GM10847 (cell line): Measurements from ENCODE around the gene RYR2.

Experiments
- POLR2A ChIP-seq: IDR thresholded peaks from 2 replicates; pipeline ENCODE4 v1.6.1; 2011; ENCODE audit not compliant: insufficient read length; ENCODE audit errors: extremely low read depth

The RYR2 gene

DNA sequence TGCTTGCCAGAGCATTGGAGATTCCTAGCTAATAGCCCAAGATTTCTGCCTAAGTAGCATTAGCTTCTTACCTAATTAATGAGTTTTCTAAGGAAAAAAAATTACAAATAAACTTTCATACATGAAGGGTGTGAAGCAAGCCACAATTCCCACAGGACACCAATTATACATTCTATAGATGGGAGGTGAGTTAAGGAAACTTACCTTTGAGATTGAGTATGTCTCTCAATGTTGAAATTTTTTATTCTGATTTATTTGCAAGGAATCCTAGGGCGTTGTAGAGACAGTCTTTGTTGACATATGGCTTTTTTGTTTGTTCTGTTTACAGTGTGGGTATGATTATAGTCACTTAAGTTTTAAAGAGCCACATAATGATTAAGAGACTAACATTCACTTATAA is 313.0 kb downstream of the RYR2 start:
- no peak for TF ChIP-seq POLR2A

- no peak for TF ChIP-seq POLR2A
These were observed 316.6 kb downstream of the RYR2 start for GRCh38 chr1:237358555-237358954.

GRCh38 chr1:237367758-237368157 is 325.8 kb downstream of the RYR2 start:
- TF ChIP-seq POLR2A = no peak

- no peak for TF ChIP-seq POLR2A
These were observed 341.8 kb downstream of the RYR2 start for GRCh38 chr1:237383791-237384190.

DNA sequence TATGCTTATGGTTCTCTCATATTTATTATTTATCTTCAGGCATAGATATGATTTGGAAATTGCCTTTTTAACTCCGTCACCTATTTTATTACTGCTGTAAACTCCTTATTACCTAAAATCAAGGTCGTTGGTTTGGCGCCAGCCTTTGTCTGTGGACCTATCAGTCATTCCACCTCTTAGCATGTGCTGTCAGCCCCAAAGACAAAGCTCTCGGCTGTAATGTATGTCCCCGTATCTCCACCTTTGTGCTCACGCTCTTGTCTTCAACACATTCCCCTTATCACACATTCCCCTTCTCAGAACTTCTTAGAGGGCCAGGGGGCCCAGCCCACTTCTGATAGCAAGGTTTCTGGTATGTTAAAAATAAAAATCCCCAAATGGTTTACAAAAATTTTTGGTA is 342.2 kb downstream of the RYR2 start:
- TF ChIP-seq POLR2A = no peak

DNA sequence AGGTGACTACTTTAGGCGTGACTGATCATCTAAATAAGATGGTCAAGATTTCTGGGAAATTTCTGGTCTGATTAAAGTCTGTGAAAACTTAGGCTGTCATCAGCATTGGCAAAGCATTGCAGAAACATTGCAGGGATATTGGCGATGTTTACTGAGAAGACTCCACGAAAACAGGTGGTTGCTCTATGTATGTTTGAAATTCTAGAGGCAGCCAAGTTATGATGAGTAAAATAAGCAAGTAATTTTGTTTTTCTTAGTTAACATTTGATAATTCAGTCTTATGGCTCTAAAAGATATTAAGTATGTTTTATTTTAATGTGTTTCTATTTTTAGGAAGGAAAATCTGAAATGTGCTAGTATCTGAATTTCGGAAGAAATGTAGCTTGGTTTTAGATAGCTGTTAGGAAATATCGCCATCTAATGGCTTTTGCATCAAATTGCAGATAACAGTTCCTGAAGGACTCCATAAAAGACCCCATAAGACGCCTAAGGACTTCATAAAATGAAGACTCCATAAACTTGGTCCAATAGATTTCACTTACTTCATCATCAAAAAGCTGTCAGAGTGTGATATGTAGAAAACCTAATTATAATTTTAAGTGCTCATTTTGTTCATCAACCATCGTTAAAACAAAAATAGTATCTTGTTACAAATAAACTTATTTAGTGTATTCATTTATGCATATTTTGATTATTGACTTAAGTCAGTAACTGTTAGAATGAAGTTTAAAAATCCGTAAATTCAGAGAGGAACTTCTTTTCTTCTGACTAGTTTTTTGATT is 344.6 kb downstream of the RYR2 start:
- TF ChIP-seq POLR2A = no peak

DNA sequence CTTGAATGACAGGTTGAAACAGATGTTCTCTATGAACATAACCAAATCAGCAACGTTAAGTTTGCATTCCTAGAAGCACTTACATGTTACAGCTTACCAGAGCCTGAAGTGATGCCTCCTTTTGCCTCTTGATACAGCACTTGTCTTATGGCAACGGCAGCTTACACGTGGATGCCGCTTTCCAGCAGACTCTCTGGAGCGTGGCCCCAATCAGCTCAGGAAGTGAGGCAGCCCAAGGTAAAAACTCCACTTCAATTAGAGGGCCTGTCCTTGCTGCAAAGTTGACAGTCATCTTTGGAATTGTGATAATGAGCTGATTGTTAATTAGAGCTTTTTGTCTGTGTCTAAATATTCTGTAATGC is 345.1 kb downstream of the RYR2 start:
- TF ChIP-seq POLR2A = no peak

DNA sequence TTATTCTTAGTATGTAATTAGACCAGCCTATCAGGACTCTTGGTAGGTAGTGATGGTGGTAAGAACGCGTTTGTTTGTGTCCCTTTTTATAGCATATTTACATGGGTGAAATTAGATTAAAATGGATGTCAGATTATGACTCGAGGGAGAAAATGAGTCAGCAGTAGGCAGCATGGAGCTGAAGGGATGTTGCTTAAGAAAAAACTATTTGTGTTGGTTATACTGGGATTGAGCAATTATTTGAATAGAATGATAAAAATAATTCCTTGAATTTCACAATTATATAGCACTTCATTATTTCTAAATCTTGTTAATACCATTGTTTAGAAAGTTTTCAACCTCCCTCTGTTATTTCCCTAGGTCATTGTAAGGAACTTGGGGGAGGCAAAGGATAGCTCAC is 348.8 kb downstream of the RYR2 start:
- no peak for TF ChIP-seq POLR2A

GRCh38 chr1:237393632-237394031 is 351.6 kb downstream of the RYR2 start:
- TF ChIP-seq POLR2A = no peak

DNA sequence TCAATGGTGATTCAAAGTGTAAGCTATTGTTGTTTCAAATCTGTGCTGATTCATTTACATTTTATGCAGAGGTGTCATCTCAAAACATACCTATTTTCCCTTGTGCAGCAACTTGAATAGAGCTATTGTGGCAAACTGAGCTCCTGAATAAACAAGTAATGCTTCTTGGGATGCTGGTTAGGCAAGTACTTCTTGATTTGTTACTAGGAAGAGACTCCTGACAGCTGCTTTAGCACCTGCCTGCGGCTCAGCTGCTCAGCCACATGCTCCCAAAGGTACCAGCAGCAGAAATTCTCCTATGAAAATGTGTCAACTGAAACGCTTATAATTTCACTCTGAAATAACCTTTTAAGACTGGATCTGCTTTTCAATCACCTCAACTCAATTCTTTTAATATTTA is 352.3 kb downstream of the RYR2 start:
- TF ChIP-seq POLR2A = no peak

DNA sequence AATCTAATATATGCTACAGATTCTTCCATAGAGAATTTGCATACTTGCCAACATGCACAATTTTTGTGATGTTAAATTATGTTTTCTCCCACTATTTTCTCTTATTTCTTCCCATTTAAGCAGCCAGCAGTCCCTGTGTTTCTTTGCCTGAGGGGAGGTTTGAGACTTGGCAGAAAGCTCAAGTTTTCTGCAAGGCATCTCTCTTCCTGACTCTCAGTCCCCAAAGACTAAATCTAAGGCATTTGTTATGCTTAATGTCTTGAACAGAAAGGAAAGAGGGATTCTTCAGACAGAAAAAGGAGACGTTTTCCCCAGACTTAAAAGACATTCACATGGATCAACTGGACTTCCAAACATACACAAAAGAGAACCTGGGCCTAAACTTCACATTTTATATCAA is 354.4 kb downstream of the RYR2 start:
- no peak for TF ChIP-seq POLR2A

- no peak for TF ChIP-seq POLR2A
These were observed 356.8 kb downstream of the RYR2 start for GRCh38 chr1:237398751-237399150.

DNA sequence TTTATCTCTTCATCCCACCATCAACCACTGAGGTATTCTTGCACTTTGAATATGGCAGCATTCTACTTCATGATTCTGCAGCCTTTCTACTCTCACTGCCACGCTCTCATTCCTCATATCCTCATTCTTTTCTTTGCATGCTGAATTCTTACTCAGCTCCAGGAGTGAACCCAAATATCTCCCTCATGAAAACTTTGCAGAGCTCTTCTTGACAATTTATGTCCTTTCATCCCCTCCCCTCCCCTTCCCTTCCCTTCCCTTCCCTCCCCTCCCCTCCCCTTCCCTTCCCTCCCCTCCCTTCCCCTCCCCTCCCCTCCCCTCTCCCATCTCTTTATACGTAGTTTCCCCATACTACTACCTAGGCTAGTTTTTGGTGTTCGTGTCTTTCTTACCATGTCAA is 363.9 kb downstream of the RYR2 start:
- no peak for TF ChIP-seq POLR2A

DNA sequence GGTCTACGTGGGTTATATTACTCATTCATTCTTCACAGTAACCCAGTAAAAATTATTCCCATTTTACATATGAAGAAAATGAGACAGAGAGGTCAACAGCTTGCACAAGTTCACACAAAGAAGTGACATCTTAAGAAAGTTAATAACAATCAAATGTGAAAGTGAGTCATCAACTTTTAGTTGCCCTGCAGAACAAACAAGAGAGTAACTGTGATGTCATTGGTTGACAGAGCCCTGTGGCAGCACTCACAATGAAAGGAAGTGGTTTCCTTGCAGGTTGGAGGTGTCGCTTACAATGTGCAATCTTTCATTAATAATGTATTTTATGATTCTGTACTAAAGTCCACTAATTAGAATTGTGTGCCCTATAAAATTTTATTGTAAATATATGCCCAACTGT is 369.6 kb downstream of the RYR2 start:
- no peak for TF ChIP-seq POLR2A

DNA sequence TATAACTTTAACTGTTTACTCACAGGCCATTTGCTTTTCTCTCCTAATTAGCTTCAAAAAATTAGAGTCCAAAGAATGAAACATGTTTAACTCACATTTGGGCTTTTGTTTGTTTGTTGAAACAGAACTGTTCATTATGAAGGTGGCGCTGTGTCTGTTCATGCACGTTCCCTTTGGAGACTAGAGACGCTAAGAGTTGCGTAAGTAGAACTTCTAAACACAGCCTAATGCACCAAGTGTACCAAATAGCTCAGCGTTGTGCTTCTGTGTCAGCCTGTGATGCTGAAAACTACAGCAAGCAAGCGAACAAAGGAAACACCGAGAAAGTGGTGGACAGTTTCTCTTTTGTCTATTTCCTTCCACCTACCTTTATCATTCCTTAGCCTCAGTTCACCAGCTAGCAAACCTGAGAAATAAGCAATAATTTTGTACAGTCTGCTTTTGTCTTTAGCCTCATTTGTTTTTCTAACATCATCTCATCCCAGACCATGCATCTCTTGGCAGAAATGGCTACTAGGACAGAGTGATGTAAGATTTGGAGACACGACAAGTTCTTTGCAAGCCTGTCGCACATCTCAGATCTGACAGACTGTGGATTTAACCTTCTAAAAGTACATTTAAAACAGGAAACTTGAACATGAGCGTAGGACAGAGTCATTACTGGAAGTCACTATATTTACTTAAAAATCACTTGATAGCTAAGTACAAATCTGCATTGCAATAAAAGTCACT is 375.1 kb downstream of the RYR2 start:
- no peak for TF ChIP-seq POLR2A

DNA sequence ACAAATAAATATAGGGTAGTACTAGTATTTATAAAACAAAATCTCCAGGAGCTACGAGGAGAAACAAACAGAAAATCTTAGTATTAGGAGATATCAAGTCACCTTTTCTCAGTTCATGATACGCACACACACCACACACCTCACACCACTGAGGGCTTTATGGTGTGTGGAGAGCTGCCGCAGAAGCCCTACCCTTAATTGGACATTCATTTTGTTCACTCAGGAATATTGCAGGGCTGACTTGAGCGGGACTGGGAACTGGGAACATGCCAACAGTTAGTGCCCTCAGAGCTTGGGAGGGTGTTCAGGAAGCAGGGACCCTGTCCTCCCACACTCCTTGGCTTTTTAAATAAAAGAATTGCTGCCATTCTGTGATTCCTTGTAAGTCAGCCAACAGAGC is 386.8 kb downstream of the RYR2 start:
- no peak for TF ChIP-seq POLR2A

GRCh38 chr1:237429252-237429651 is 387.3 kb downstream of the RYR2 start:
- TF ChIP-seq POLR2A = no peak

- no peak for TF ChIP-seq POLR2A
These were observed 389.5 kb downstream of the RYR2 start for GRCh38 chr1:237431448-237431847.

- TF ChIP-seq POLR2A = no peak
These were observed 398.4 kb downstream of the RYR2 start for GRCh38 chr1:237440346-237440745.
